ENCODE data around the gene DUSP15.
A peak's percentile ranks its signal among the peaks of the same experiment; 100 is the strongest.
"Not testable (repeated sequence)": the region's sequence is repeated elsewhere in the genome, so short reads cannot be mapped to it uniquely, and the experiment has no call there.

Gene DUSP15

GRCh38 chr20:31869942-31870725, at the start of gene DUSP15, which contains the start of gene TTLL9:
Gene DUSP15, minus strand, starts transcription at chr20:31870527. Its CDS starts 190 bp downstream, at chr20:31870337.
Gene TTLL9, plus strand, starts transcription at chr20:31870634. Its CDS starts 493 bp downstream, at chr20:31871127.
- DNase-seq (ENCODE audit: low read depth): peak; percentile 8

- DNase-seq (ENCODE audit: low read depth): no peak
Observed at GRCh38 chr20:31919410-31920155, 49.3 kb upstream of the DUSP15 start.

- DNase-seq (ENCODE audit: low read depth): no peak
Observed at GRCh38 chr20:31918466-31919105, 48.3 kb upstream of the DUSP15 start.

- not testable (repeated sequence) for DNase-seq (ENCODE audit: low read depth)
Observed at GRCh38 chr20:31917962-31918412, 47.7 kb upstream of the DUSP15 start.

- no peak for DNase-seq (ENCODE audit: low read depth)
Observed at GRCh38 chr20:31916708-31917107, 46.4 kb upstream of the DUSP15 start.

GRCh38 chr20:31915491-31916280, 45.4 kb upstream of the DUSP15 start:
- DNase-seq (ENCODE audit: low read depth): no peak

GRCh38 chr20:31914170-31914569, 43.8 kb upstream of the DUSP15 start:
- no peak for DNase-seq (ENCODE audit: low read depth)

GRCh38 chr20:31913431-31914157, 43.3 kb upstream of the DUSP15 start:
- DNase-seq (ENCODE audit: low read depth): no peak

GRCh38 chr20:31910071-31910803, 39.9 kb upstream of the DUSP15 start:
- no peak for DNase-seq (ENCODE audit: low read depth)

- no peak for DNase-seq (ENCODE audit: low read depth)
Observed at GRCh38 chr20:31909253-31910070, 39.1 kb upstream of the DUSP15 start.

GRCh38 chr20:31908424-31908823, 38.1 kb upstream of the DUSP15 start:
- DNase-seq (ENCODE audit: low read depth): no peak

GRCh38 chr20:31908016-31908415, 37.7 kb upstream of the DUSP15 start:
- DNase-seq (ENCODE audit: low read depth): no peak

GRCh38 chr20:31907046-31907445, 36.7 kb upstream of the DUSP15 start:
- no peak for DNase-seq (ENCODE audit: low read depth)

- DNase-seq (ENCODE audit: low read depth): no peak
Observed at GRCh38 chr20:31906001-31906400, 35.7 kb upstream of the DUSP15 start.

GRCh38 chr20:31903627-31904386, 33.5 kb upstream of the DUSP15 start:
- DNase-seq (ENCODE audit: low read depth): no peak

- no peak for DNase-seq (ENCODE audit: low read depth)
Observed at GRCh38 chr20:31901615-31902014, 31.3 kb upstream of the DUSP15 start.

GRCh38 chr20:31897541-31897940, 27.2 kb upstream of the DUSP15 start:
- DNase-seq (ENCODE audit: low read depth): no peak

- DNase-seq (ENCODE audit: low read depth): no peak
Observed at GRCh38 chr20:31896049-31896448, 25.7 kb upstream of the DUSP15 start.
